ENCODE data around the gene REN. TPM values are rescaled to one million over a fixed set of nuclear protein-coding genes. Genes with fewer than 3 reads are reported as not detected.

The REN gene
- total and polyA plus RNA-seq, 2 of the 13 experiments (the other 11 are each of a cell fraction or from before 2014, with no cell fraction given), result not detected

- no peak for TF ChIP-seq ZNF224 (CRISPR knock-in tag; IDR thresholded peaks at IDR 0.05)
- no peak for TF ChIP-seq HOXD1 (CRISPR knock-in tag; IDR thresholded peaks at IDR 0.05)
- no peak for TF ChIP-seq ZSCAN5A (CRISPR knock-in tag; IDR thresholded peaks at IDR 0.05; ENCODE audit: borderline replicate concordance)
- no peak for TF ChIP-seq ZNF577 (CRISPR knock-in tag; IDR thresholded peaks at IDR 0.05; ENCODE audit: borderline replicate concordance, low read depth)
- TF ChIP-seq, protein P1, sequence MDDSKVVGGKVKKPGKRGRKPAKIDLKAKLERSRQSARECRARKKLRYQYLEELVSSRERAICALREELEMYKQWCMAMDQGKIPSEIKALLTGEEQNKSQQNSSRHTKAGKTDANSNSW (CRISPR knock-in tag; IDR thresholded peaks at IDR 0.05; ENCODE audit: borderline replicate concordance), result no peak
- no peak for TF ChIP-seq ADNP (CRISPR knock-in tag; IDR thresholded peaks at IDR 0.05)
- TF ChIP-seq THRA (CRISPR knock-in tag; IDR thresholded peaks at IDR 0.05; ENCODE audit: borderline replicate concordance), result 0 out of 2 replicates have a peak, but pooled peaks have one; percentile 20
- no peak for TF ChIP-seq DZIP1 (CRISPR knock-in tag; IDR thresholded peaks at IDR 0.05)
- no peak for TF ChIP-seq SNAI1 (CRISPR knock-in tag; IDR thresholded peaks at IDR 0.05; ENCODE audit: borderline replicate concordance)
Observed at GRCh38 chr1:204127597-204128242, 38.4 kb downstream of the REN start (continued).

Data from HepG2 (cell line).